Measurements from ENCODE around the gene OTUD3. TPM values are rescaled to one million over a fixed set of nuclear protein-coding genes. Genes with fewer than 3 reads are reported as not detected.

The OTUD3 gene
- total and polyA plus RNA-seq, 11 donors = 1.8 to 6.3 (median 4.0) TPM

DNA sequence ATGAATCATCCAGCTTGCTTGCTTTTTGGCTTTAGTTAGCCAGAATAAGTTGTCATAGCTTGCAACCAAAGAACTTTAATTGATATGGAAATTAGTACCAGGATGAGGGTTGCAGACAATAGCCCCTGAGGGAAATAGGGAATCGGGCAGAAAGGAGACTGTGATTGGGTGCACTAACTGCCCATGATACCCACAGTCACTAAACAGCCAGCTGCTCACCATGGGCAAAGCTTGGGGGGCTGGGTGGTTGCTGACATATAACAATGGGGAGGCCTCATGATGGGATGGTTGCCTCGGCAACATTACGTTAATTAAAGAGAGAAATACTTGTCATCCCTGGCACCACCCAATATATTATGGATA, 59.0 kb downstream of the OTUD3 start:
- ATAC-seq = no peak
- WGBS, 4 donors = 87 to 93% (median 92%) methylated on average over 3 of the region's 3 CpGs
- no peak for TF ChIP-seq POLR2A (IDR thresholded peaks at IDR 0.05)
- TF ChIP-seq, protein P1, sequence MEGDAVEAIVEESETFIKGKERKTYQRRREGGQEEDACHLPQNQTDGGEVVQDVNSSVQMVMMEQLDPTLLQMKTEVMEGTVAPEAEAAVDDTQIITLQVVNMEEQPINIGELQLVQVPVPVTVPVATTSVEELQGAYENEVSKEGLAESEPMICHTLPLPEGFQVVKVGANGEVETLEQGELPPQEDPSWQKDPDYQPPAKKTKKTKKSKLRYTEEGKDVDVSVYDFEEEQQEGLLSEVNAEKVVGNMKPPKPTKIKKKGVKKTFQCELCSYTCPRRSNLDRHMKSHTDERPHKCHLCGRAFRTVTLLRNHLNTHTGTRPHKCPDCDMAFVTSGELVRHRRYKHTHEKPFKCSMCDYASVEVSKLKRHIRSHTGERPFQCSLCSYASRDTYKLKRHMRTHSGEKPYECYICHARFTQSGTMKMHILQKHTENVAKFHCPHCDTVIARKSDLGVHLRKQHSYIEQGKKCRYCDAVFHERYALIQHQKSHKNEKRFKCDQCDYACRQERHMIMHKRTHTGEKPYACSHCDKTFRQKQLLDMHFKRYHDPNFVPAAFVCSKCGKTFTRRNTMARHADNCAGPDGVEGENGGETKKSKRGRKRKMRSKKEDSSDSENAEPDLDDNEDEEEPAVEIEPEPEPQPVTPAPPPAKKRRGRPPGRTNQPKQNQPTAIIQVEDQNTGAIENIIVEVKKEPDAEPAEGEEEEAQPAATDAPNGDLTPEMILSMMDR (IDR thresholded peaks at IDR 0.05) = no peak

DNA sequence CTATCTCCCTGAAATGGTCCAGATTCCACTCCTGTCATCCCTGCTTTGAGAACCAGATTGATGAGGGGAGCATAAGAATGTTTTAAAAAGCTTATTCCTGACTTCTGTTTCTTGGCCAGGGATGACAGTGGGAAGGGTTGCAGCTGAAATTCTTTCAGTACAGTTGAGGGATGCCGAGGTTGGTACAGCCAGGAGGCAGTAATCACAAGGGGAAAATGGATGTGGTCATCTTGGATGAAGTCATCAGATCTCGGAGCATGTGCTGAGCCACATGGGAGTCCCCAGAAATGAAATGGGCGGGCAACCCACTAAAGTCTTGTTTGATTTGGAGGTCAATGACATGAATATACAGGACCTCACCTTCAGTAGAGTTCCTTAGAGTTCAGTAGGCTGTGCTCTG, 59.9 kb downstream of the OTUD3 start:
- DNase-seq = no peak
- 63 to 76% (median 74%) methylated on average over 3 of the region's 3 CpGs for WGBS, 4 donors
- Histone ChIP-seq H3K27ac (no peak overlapping the region), H3K36me3 (no peaks in the 10 kb centered on the region), H3K4me1 (no peaks in the 10 kb centered on the region), H3K9me3 (no peaks in the 10 kb centered on the region), H3K4me3 (no peak overlapping the region), H3K27me3 (peaks cover 0 to 8% (median 0%) of the 10 kb centered on the region in 9 donors)
- TF ChIP-seq, protein P1 (IDR thresholded peaks at IDR 0.05) = no peak
- no peak for TF ChIP-seq POLR2A (IDR thresholded peaks at IDR 0.05)
- ATAC-seq = no peak
- intact Hi-C loops (cut with DNase I) = no loop called here

More for the DNA sequence above, 59.0 kb downstream of the OTUD3 start:
- Histone ChIP-seq H3K4me3 (no peak overlapping the region), H3K27ac (no peak overlapping the region), H3K36me3 (no peaks in the 10 kb centered on the region), H3K27me3 (peaks cover 0 to under 1% (median 0%) of the 10 kb centered on the region in 9 donors), H3K9me3 (no peaks in the 10 kb centered on the region), H3K4me1 (no peaks in the 10 kb centered on the region)
- intact Hi-C loops (cut with DNase I) = no loop called here
- DNase-seq = no peak

DNA sequence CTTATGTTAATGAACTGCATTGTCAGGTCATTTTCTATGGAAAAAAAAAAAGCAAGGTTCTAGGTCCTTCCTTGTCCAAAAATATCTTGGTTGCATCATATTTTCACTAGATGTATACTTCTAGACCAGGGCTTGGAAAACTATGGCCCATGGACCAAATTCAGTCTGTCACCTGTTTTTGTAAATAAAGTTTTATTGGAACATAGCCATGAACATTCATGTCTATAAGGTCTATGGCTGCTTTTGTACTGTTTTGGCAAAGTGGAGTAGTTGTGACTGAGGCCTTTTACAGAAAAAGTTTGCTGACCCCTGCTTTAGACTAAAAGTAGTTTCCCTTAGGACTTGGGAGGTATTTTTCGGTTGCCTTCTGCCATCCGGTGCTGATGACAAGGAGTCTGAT, 60.5 kb downstream of the OTUD3 start:
- no peaks in the 10 kb centered on the region for H3K36me3 ChIP-seq
- ATAC-seq (no peak), DNase-seq (no peak)
- H3K4me1 ChIP-seq = no peaks in the 10 kb centered on the region
- H3K4me3 ChIP-seq = no peak overlapping the region
- WGBS, 4 donors = 87 to 93% (median 91%) methylated on average over 2 of the region's 2 CpGs
- no peak overlapping the region for H3K27ac ChIP-seq
- TF ChIP-seq, protein P1 (IDR thresholded peaks at IDR 0.05) = no peak
- no peak for TF ChIP-seq POLR2A (IDR thresholded peaks at IDR 0.05)
- intact Hi-C loops (cut with DNase I) = no loop called here
- no peaks in the 10 kb centered on the region for H3K9me3 ChIP-seq
- peaks cover 0 to 11% (median 0%) of the 10 kb centered on the region in 9 donors for H3K27me3 ChIP-seq

DNA sequence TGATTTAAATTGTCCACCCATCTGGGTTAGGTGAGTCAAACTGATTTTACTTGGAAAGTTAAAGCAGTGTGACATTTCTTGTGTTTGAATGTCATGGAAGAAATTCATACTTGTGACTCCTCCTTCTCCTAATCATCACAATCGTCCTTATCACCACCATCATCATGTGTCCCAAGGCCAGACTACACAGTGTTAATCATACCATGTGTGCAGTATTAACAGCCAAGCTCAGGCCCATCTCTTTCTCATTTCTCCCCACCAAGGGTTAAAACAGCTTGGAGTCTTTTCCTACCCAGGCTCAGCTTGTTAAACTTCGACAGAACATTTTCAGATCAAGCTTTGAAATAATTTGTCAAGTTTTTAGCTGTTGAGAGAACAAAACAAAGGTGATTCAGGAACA, 63.7 kb downstream of the OTUD3 start:
- H3K4me3 ChIP-seq = no peak overlapping the region
- ATAC-seq = no peak
- intact Hi-C loops (cut with DNase I) = no loop called here
- no peaks in the 10 kb centered on the region for H3K9me3 ChIP-seq
- peaks cover 0 to 11% (median 0%) of the 10 kb centered on the region in 9 donors for H3K27me3 ChIP-seq
- no peak for TF ChIP-seq POLR2A (IDR thresholded peaks at IDR 0.05)
- TF ChIP-seq, protein P1 (IDR thresholded peaks at IDR 0.05) = no peak
- H3K4me1 ChIP-seq = no peaks in the 10 kb centered on the region
- no peak for DNase-seq
- WGBS, 4 donors = 17 to 35% (median 26%) methylated on average over 2 of the region's 2 CpGs
- H3K27ac ChIP-seq = no peak overlapping the region
- H3K36me3 ChIP-seq = no peaks in the 10 kb centered on the region
